GM15510 (cell line): ENCODE measurements around the gene NTSR1.

Experiments used
- POLR2A ChIP-seq: IDR thresholded peaks from 3 replicates; pipeline ENCODE4 v1.6.1; 2011; ENCODE audit warnings: borderline replicate concordance; ENCODE audit not compliant: insufficient read length; ENCODE audit errors: extremely low read depth

Gene NTSR1

GRCh38 chr20:62785393-62785792 lies 76.8 kb downstream of the NTSR1 start:
- no peak for TF ChIP-seq POLR2A

DNA sequence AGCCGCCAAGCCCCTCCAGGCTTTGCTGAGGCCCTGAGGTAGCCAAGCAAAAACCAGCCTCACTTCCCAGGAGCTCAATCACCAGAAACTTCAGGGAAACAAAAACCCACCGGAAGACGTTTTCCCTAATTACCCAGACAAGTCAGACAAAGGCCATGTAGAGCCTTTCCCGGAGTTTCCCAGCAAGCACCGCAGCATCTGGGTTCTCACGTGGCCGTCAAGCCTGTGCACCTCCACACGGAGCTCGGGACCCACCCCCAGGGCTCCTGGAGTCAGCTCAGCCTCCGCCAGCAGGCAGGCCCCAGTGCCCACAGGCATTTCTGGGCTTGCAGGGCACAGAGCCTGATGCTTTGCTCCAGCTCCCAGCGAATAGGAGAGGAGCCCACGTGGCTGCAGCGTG lies 77.5 kb downstream of the NTSR1 start:
- no peak for TF ChIP-seq POLR2A

- no peak for TF ChIP-seq POLR2A
These were observed 78.7 kb downstream of the NTSR1 start for GRCh38 chr20:62787321-62787720.

- no peak for TF ChIP-seq POLR2A
These were observed 79.2 kb downstream of the NTSR1 start for GRCh38 chr20:62787866-62788265.

DNA sequence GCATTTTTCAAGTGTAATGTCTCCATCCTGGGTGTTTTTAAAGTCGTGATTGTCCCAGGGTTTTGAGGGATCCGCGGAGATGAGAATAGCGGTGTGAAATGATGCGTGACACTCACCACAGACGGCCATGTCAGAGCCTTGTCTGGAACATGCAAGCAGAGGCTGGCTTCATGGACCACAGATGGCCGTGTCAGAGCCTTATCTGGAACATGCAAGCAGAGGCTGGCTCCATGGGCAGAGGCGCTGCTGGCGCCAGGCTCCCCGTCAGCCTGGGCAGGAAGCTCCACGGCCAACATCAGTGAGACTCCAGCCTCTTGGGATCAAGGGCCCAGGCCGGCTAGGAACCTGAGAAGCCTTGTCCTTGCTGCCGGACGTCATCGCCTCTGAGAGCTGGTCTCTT lies 80.0 kb downstream of the NTSR1 start:
- TF ChIP-seq POLR2A, result no peak

DNA sequence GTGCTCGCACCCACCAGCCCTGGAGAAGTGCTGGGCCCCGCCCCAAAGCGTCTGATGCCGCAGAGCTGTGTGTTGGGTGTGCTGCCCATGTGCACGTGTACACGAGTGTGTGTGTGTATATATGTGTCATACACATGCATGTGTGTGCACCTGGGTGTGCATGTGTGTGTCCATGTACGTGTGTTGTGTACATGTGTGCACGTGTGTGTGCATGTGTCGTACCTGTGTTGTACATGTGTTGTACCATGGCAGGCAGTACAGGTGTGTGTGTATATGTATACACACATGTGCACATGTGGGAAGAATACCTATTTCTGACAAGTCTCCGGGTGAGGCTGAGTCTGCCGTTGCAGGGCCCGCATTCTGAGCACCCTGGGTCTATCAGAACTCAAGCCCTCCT lies 81.4 kb downstream of the NTSR1 start:
- TF ChIP-seq POLR2A, result no peak

- TF ChIP-seq POLR2A, result no peak
These were observed 82.9 kb downstream of the NTSR1 start for GRCh38 chr20:62791301-62792181.

DNA sequence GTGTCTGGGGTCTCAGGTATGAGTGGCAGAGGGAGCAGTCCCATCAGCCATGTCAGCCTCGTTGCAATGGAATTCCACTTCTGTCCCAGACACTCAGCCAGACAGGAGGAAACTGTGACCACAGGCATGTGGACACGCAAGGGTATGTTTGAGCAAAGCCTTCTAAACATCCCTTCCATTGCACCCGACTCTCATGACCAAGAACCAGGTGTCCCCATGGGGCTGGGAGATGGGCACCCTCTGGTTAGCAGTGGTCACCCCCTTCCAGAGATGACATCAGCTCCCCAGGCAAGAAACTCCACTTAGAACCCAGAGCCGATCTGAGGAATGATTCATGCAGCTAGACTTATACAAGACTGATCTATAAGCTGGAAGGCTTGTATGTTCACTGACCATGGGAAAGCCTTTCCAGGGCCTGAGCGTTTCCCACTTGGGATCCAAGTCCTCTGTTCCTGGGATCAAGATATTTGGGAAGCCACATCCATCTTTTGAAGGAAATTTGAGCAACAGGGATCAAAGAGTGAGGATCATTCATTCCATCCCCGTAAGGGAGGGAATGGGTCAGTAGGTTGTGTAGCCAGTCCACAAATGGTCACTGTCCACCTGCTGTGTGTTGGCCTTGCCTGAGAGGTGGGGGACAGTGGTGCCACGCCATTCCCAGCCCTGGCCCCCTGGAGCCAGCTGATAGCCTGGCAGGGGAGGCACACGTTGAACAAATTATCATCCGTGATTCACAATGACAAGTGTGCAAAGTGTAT lies 83.7 kb downstream of the NTSR1 start:
- TF ChIP-seq POLR2A, result no peak

DNA sequence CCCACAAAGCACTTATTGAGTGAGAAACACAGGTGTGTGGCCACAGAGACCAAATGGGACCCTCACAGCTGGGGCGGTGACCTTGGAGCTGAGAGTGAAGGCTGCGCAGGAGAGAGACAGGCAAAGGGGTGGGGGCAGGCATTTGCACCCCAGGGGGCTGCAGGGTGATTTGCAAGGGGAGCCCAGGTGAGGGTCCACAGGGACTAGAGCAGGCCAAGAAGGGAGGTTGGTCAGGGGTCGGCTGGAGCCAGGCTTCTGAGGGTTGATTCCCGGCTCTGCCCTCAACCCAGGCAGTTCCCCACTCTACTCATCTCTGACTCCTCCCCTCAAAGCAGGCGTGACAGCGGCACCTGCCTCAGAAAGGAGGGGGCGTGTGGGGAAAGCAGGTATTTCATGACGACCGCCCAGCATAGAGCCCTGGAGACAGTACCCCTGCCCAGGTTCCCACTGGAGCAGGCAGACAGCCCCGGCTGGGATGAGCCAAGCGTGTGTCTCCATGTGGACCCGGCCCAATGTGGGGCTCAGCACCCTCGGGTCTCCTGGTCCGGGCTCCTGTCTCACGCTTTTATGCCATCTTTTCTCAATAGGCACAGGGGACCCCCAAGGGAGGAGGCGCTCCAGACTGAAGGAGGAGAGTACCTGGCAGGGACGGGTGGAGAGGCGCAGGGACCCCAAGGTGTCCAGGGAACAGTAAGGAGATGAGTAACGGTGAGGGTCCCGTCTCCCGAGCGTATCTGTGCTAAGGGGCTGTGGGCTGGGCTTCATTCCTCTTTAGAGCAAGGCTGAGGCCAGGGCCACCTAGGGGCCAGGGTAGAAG lies 84.5 kb downstream of the NTSR1 start:
- no peak for TF ChIP-seq POLR2A

DNA sequence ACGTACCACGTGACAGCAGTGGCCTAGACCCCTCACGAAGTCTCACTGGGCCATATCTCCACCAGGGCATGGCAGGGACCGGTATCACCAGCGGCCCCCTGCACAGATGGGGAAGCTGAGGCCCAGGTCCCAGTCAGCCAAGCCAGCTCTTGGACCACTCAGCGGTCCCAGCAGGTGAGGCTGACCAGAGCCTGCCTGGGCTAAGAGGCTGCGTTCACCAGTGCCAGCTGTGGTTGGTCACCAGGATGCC lies 85.0 kb downstream of the NTSR1 start:
- TF ChIP-seq POLR2A, result no peak

GRCh38 chr20:62794007-62794724 lies 85.5 kb downstream of the NTSR1 start:
- peak; percentile 74 for TF ChIP-seq POLR2A

DNA sequence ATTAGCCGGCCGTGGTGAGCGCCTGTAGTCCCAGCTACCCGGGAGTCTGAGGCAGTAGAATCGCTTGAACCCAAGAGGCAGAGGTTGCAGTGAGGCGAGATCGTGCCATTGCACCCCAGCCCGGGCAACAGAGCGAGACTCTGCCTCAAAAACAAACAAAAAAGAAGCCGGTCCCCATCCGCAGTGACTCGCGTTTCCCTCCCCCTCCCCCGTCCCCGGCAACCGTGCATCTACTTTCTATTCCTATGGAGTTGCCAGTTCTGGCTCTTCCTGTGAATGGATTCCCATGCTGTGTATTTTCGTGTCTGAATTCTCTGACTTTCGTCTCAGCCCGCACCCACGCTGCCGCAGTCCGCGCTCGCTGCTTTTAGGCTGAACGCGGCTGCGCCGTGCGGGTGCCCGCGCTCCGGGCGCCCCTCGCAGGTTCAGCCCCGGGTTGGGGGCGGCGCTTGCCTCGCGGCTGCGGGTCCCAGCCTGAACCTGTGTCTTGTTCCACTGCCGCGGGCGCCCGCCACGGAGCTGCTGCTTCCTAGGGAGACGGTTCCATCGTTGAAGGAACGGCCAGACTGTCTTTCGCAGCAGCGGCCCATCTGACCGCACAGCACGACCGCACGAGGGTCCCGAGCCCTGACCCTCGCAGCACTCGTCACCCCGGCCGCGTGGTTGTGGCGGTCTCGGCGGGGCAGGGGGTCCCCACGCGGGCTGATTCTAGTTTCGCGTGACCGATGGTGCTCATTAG lies 86.6 kb downstream of the NTSR1 start:
- TF ChIP-seq POLR2A, result peak; percentile 41

DNA sequence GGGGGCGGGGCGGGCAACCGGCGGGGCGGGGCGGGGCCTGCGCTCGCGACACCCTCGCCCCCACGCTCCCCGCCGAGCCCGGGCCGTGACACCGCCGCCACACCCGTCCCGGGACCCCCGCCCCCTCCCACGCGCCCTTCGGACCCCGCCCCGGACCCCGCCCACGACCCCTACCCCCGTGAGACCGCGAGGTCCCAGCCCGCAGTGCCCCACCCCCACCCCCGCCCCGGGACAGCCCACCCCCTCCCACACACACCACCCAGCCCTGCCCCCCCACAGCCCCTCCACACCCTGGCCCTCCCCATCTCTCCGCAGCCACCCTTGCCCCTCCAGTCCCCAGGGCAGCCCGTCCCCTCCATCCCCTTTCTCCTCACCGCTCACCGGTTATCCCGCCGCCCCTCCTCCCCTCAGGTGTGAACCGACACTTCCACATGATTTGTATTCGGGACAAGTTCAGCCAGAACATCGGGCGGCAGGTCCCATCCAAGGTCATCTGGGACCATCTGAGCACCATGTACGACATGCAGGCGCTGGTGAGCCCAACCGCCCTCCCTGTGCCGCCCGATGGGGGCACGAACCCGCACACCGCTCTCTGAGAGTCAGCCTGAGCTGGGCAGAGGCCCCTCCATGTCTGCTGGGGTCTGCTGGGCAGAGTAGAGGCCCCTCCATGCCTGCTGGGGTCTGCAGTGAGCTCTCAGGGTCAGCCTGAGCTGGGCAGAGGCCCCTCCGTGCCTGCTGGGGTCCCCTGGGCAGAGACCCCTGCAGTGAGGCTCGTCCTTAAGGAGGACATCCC lies 88.3 kb downstream of the NTSR1 start:
- no peak for TF ChIP-seq POLR2A

GRCh38 chr20:62797671-62798532 lies 89.3 kb downstream of the NTSR1 start:
- no peak for TF ChIP-seq POLR2A
